Measurements from ENCODE around the gene GABRG3. TPM values are rescaled to one million over a fixed set of nuclear protein-coding genes. Genes with fewer than 3 reads are reported as not detected.

Gene GABRG3
- total and polyA plus RNA-seq, 4 donors: 0.02 to 0.19 TPM; not detected in 2

- Histone ChIP-seq H3K9ac (ENCODE audit: low read depth in 1 of 2, low read length in 2 of 2) (no peak overlapping the region), H3K27me3 (ENCODE audit: control insufficient read depth in 4 of 4, insufficient read depth in 4 of 4, low read length in 3 of 4) (no peaks in the 10 kb centered on the region), H3K9me3 (ENCODE audit: control insufficient read depth in 4 of 4, low read length in 3 of 4) (peaks cover 0 to 4% (median 2%) of the 10 kb centered on the region in 4 donors), H3K4me3 (ENCODE audit: low read depth in 1 of 3, low read length in 3 of 3) (no peak overlapping the region), H3K36me3 (ENCODE audit: control insufficient read depth in 4 of 4, insufficient read depth in 3 of 4, low read depth in 1 of 4, low read length in 3 of 4) (no peaks in the 10 kb centered on the region), H3K27ac (ENCODE audit: low read depth in 1 of 2, low read length in 2 of 2) (no peak overlapping the region), H3K4me1 (ENCODE audit: control insufficient read depth in 4 of 4, insufficient read depth in 4 of 4, low read length in 3 of 4) (no peaks in the 10 kb centered on the region)
- WGBS: 78% methylated on average over 9 of the region's 9 CpGs
- no peak for DNase-seq (ENCODE audit: low spot score)
- TF ChIP-seq ATF3 (IDR thresholded peaks at IDR 0.05) (no peak), YY1 (IDR thresholded peaks at IDR 0.05) (no peak), EGR1 (IDR thresholded peaks at IDR 0.05; ENCODE audit: low read depth in 2 of 2) (no peak), RAD21 (IDR thresholded peaks at IDR 0.05) (no peak), ZBTB33 (IDR thresholded peaks at IDR 0.05) (no peak), SP1 (IDR thresholded peaks at IDR 0.05) (no peak), HNF4A (conservative IDR thresholded peaks at IDR 0.05) (no peak), RXRA (IDR thresholded peaks at IDR 0.05) (no peak), CTCF (IDR thresholded peaks at IDR 0.05; ENCODE audit: low read depth, low read length, missing input control) (no peak), MAX (IDR thresholded peaks at IDR 0.05) (no peak), FOXA2 (IDR thresholded peaks at IDR 0.05) (no peak)
Measured at GRCh38 chr15:27530994-27531393, 560.0 kb downstream of the GABRG3 start.

GRCh38 chr15:27532358-27532757 is 561.4 kb downstream of the GABRG3 start:
- 86% methylated on average over 3 of the region's 3 CpGs for WGBS
- Histone ChIP-seq H3K27me3 (ENCODE audit: control insufficient read depth in 4 of 4, insufficient read depth in 4 of 4, low read length in 3 of 4) (no peaks in the 10 kb centered on the region), H3K27ac (ENCODE audit: low read depth in 1 of 2, low read length in 2 of 2) (no peak overlapping the region), H3K4me1 (ENCODE audit: control insufficient read depth in 4 of 4, insufficient read depth in 4 of 4, low read length in 3 of 4) (no peaks in the 10 kb centered on the region), H3K4me3 (ENCODE audit: low read depth in 1 of 3, low read length in 3 of 3) (no peak overlapping the region), H3K9me3 (ENCODE audit: control insufficient read depth in 4 of 4, low read length in 3 of 4) (peaks cover 0 to 2% (median 1%) of the 10 kb centered on the region in 4 donors), H3K36me3 (ENCODE audit: control insufficient read depth in 4 of 4, insufficient read depth in 3 of 4, low read depth in 1 of 4, low read length in 3 of 4) (no peaks in the 10 kb centered on the region), H3K9ac (ENCODE audit: low read depth in 1 of 2, low read length in 2 of 2) (no peak overlapping the region)
- no peak for DNase-seq (ENCODE audit: low spot score)
- no peak for TF ChIP-seq MAX (IDR thresholded peaks at IDR 0.05)

- no peak overlapping the region for H3K9ac ChIP-seq (ENCODE audit: low read depth in 1 of 2, low read length in 2 of 2)
- H3K4me3 ChIP-seq (ENCODE audit: low read depth in 1 of 3, low read length in 3 of 3): no peak overlapping the region
- DNase-seq (ENCODE audit: low spot score): no peak
- peaks cover 0 to 2% (median 0%) of the 10 kb centered on the region in 4 donors for H3K9me3 ChIP-seq (ENCODE audit: control insufficient read depth in 4 of 4, low read length in 3 of 4)
- H3K36me3 ChIP-seq (ENCODE audit: control insufficient read depth in 4 of 4, insufficient read depth in 3 of 4, low read depth in 1 of 4, low read length in 3 of 4): no peaks in the 10 kb centered on the region
- 73% methylated on average over 6 of the region's 6 CpGs for WGBS
- H3K27me3 ChIP-seq (ENCODE audit: control insufficient read depth in 4 of 4, insufficient read depth in 4 of 4, low read length in 3 of 4): no peaks in the 10 kb centered on the region
- H3K4me1 ChIP-seq (ENCODE audit: control insufficient read depth in 4 of 4, insufficient read depth in 4 of 4, low read length in 3 of 4): no peaks in the 10 kb centered on the region
- no peak overlapping the region for H3K27ac ChIP-seq (ENCODE audit: low read depth in 1 of 2, low read length in 2 of 2)
- no peak for TF ChIP-seq GABPA (IDR thresholded peaks at IDR 0.05 in 1 of 2, conservative IDR thresholded peaks at IDR 0.05 in 1 of 2)
- TF ChIP-seq YY1 (IDR thresholded peaks at IDR 0.05): no peak
- no peak for TF ChIP-seq HNF4G (IDR thresholded peaks at IDR 0.05)
- no peak for TF ChIP-seq REST (IDR thresholded peaks at IDR 0.05)
- no peak for TF ChIP-seq RXRA (IDR thresholded peaks at IDR 0.05)
Measured at GRCh38 chr15:27535445-27536129, 564.6 kb downstream of the GABRG3 start.

Measured in liver (tissue), 9 donors.